COLO668 (cell line): ENCODE results near the gene TSPAN7.

Source experiments
- DNase-seq: peaks from one replicate; lab custom pipeline; 2025; ENCODE audit not compliant: unreplicated experiment; lab: John Stamatoyannopoulos, UW

TSPAN7 gene

GRCh38 chrX:38641197-38641596 is 79.9 kb downstream of the TSPAN7 start:
- no peak for DNase-seq

GRCh38 chrX:38643903-38644302 is 82.6 kb downstream of the TSPAN7 start:
- DNase-seq = no peak

- no peak for DNase-seq
Measured at GRCh38 chrX:38646129-38646528, 84.8 kb downstream of the TSPAN7 start.

GRCh38 chrX:38649221-38649620 is 87.9 kb downstream of the TSPAN7 start:
- no peak for DNase-seq

- DNase-seq = no peak
Measured at GRCh38 chrX:38649674-38650647, 88.6 kb downstream of the TSPAN7 start.

- DNase-seq = no peak
Measured at GRCh38 chrX:38651625-38652601, 90.6 kb downstream of the TSPAN7 start.

GRCh38 chrX:38652934-38653442 is 91.6 kb downstream of the TSPAN7 start:
- DNase-seq = no peak

- DNase-seq = peak; percentile 1
Measured at GRCh38 chrX:38654302-38654701, 93.0 kb downstream of the TSPAN7 start.

- DNase-seq = no peak
Measured at GRCh38 chrX:38656350-38656915, 95.1 kb downstream of the TSPAN7 start.

GRCh38 chrX:38657562-38657961 is 96.2 kb downstream of the TSPAN7 start:
- no peak for DNase-seq

- peak; percentile 15 for DNase-seq
Measured at GRCh38 chrX:38660395-38661102, 99.2 kb downstream of the TSPAN7 start.

GRCh38 chrX:38661103-38661441 is 99.7 kb downstream of the TSPAN7 start:
- no peak for DNase-seq

GRCh38 chrX:38661561-38661960 is 100.2 kb downstream of the TSPAN7 start:
- DNase-seq = no peak

- no peak for DNase-seq
Measured at GRCh38 chrX:38662640-38663039, 101.3 kb downstream of the TSPAN7 start.

- DNase-seq = peak; percentile 25
Measured at GRCh38 chrX:38664285-38664684, 102.9 kb downstream of the TSPAN7 start.

- DNase-seq = no peak
Measured at GRCh38 chrX:38666909-38667308, 105.6 kb downstream of the TSPAN7 start.

- no peak for DNase-seq
Measured at GRCh38 chrX:38668771-38669170, 107.4 kb downstream of the TSPAN7 start.

- DNase-seq = no peak
Measured at GRCh38 chrX:38669428-38669827, 108.1 kb downstream of the TSPAN7 start.

- DNase-seq = no peak
Measured at GRCh38 chrX:38672646-38673045, 111.3 kb downstream of the TSPAN7 start.

- DNase-seq = no peak
Measured at GRCh38 chrX:38675856-38676255, 114.5 kb downstream of the TSPAN7 start.
